G401 (cell line): Measurements from ENCODE around the gene CLEC12A. TPM values are rescaled to one million over a fixed set of nuclear protein-coding genes. Genes with fewer than 3 reads are reported as not detected.
"Not testable (repeated sequence)": the region's sequence is repeated elsewhere in the genome, so short reads cannot be mapped to it uniquely, and the experiment has no call there.

Experiments used
- DNase-seq: peaks from one replicate; pipeline ENCODE4 v3.0.0-alpha.2; 2015; ENCODE audit warnings: low spot score
- in situ Hi-C: cut with HindIII; loops from 2 replicates; pipeline ENCODE4 v1.10.0; 2016; ENCODE audit warnings: low sequenced_read_pairs, mixed read lengths
- total RNA-seq: library from RNA; depleted of rRNA; stranded (reverse); fragments of >200 nt; shearing (Covaris generic); gene quantifications from 2 replicates; pipeline ENCODE4 v1.2.3, GENCODE V29; 2014; rRNA removed

The CLEC12A gene
- not detected in 2 replicates for total RNA-seq

DNA sequence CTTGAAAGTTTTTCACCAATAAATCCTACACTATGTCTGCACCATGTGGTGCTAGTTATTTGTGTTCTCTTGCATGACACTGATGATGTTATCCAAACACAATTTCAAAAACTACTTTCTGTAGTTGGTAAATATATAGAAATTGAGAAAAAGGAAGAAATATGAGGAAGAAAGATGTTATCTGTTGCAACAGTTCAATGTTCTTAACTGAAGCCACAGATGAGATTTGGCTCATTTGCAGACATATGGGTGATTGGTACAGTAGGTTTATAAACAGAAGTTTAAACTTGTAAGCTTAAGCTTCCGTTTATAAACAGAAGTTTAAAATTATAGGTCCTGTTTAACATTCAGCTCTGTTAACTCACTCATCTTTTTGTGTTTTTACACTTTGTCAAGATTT, at the start of gene CLEC12A:
Gene CLEC12A, plus strand, starts transcription at position 229 of the 400 bp plus-strand sequence. CDS start 188 bp downstream, outside the sequence.
- in situ Hi-C loops = no loop called here
- no peak for DNase-seq

GRCh38 chr12:9922429-9922828, 48.8 kb upstream of the CLEC12A start:
- no peak for DNase-seq

GRCh38 chr12:9925705-9926393, 45.4 kb upstream of the CLEC12A start:
- in situ Hi-C loops = no loop called here
- DNase-seq = peak; percentile 11

More at GRCh38 chr12:9922429-9922828, 48.8 kb upstream of the CLEC12A start:
- in situ Hi-C loops = no loop called here

DNA sequence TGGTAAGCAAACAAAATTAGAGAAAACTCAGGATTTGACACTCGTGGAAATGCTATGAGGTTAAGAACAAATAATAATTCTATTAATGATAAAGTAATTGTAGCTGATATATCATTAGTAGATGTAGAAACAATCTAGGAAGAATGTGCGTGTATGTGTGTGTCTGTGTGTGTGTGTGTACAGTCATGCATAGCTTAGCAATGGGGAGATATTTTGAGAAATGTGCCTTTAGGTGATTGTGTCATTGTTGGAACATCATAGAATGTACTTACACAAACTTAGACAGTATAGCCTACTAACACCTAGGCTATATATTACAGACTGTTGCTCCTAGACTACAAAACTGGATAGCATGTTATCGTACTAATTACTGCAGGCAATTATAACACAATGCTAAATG, 44.3 kb upstream of the CLEC12A start:
- in situ Hi-C loops = no loop called here
- no peak for DNase-seq

DNA sequence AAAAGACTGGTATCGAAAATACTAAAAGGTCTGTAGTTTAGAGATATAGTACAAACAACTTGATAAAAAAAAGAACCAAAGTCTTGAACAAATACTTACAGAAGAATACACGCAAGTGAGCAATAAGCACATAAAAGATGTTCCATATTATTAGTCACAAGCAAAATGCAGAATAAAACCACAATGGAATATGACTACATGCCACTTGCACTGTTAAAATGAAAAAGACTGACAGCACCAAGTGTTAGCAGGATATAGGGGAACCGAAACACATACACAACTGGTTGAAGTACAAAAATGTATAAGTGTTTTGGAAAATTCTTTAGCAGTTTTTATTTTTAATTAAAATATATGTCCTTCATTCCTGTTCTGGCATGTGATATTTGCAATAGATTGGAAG, 42.6 kb upstream of the CLEC12A start:
- DNase-seq = no peak

DNA sequence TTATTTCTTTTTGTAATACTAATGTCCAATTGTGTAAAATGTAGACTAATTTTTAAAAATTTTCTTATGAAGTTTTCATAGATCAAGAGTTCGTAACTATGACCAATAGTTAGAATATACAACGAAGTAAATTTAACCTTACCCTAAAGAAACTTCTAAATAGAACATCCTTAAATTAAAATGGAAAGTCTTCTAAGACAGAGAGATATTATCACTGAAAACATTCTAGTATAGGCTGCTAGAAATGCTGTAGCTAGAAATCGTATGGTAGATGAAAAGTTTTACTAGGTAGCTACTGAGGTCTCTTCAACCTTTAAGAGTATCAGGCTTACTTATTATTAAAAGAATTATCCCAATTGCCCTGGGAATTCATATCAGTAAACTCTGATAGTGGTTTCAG, 40.0 kb upstream of the CLEC12A start:
- no peak for DNase-seq
- in situ Hi-C loops = no loop called here

More for the DNA sequence above, 42.6 kb upstream of the CLEC12A start:
- in situ Hi-C loops = no loop called here

DNA sequence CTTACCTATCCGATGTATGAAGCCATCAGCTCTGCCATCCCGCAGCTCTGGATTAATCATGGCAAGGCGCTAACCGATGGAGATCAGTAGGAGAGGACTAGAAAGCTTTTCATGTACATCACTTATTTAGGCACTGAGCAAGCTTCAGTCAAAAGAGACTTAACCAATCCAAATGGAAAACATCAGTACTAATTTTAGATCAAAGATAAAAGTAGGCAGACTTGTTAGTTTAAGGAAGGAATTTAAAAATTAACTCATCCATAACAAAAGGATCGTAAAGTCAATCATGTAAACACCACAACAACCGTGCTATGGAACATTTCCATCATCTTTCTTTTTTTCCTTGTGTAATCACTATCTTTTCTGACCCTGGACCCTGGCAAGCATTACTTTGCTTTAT, 38.9 kb upstream of the CLEC12A start, which contains the start of gene CLEC2A:
Gene CLEC2A, minus strand, starts transcription at position 101 of the 400 bp plus-strand sequence. Its CDS starts 41 bp downstream, at position 60.
- no peak for DNase-seq
- in situ Hi-C loops = no loop called here

- no peak for DNase-seq
- in situ Hi-C loops = no loop called here
Measured at GRCh38 chr12:9933958-9934357, 37.3 kb upstream of the CLEC12A start.

- no peak for DNase-seq
- in situ Hi-C loops = no loop called here
Measured at GRCh38 chr12:9935026-9935425, 36.2 kb upstream of the CLEC12A start.

- in situ Hi-C loops = no loop called here
- DNase-seq = no peak
Measured at GRCh38 chr12:9936591-9936990, 34.6 kb upstream of the CLEC12A start.

DNA sequence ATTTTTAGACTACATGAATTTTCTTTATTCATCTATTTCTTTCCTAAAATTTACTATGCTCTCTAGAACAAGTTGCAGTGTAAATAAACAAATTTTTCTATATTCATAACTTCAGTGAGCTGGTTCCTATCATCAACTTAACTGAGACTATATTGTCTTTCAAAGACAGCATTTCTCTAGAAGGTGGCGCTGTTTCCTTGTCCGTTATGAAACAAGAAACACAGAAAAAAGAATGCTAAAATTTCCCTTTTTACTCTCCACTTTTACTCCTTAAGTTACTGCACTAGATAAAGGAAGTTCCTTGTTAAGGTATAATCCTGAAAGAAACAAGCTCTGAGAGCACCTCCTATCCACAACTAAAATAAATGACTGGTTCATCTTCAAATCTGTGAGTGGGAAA, 30.8 kb upstream of the CLEC12A start:
- DNase-seq = no peak
- in situ Hi-C loops = no loop called here

DNA sequence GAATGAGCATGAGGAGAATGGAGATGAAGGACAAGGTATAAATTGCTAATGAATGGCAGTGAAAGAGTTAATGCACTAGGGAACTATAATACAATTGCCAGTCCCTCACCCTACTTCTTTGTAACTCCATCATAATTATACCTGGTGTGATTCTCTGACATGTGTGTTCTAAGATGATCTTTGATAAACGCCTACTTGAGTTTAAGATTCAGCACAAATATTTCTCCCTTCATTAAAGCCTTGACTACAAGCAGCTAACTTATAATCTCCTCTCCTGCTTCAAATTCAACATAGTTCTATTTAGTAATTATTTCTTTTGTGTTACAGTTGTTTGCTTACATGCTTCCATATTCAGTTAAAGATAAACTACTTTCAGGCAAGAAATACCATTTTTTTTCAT, 29.4 kb upstream of the CLEC12A start:
- DNase-seq = no peak
- in situ Hi-C loops = no loop called here

DNA sequence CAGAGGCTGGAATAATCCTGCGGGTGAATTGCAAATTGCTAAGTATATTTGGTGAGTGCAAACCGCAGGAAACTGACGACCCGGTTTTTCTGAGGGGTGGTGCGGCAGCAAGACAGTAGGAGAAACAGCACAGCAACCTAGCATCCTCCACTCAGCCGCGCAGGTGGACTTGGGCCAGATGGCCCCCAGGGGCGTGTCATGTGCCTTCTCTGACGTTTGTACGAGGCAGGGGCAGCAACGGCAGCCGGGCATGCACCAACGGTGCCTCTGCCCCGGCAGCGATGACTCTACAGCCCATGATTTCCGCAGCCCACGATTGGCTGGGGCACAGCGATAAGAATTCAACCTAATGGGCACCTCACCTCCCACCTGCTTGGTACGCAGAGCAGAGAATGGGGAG, 28.0 kb upstream of the CLEC12A start:
- in situ Hi-C loops = no loop called here
- peak; percentile 16 for DNase-seq

DNA sequence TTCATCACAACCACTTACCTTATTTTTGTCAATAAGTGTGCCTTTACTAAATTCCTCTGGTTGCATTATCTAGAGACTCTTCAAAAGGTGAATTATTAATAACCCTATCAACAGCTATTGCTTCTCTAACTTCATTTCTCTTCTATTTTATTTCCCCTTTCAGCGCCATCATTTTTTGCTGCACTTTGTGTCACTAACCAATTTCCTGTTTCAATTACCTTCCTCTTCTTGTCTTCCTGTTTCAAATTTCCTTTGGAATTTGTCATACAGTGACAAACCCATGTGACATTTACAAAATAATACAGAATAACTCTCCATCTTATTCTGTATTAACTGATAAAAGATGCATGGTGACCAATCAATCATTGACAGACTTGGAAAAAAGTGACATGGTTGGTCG, 26.8 kb upstream of the CLEC12A start:
- in situ Hi-C loops = no loop called here
- DNase-seq = no peak

DNA sequence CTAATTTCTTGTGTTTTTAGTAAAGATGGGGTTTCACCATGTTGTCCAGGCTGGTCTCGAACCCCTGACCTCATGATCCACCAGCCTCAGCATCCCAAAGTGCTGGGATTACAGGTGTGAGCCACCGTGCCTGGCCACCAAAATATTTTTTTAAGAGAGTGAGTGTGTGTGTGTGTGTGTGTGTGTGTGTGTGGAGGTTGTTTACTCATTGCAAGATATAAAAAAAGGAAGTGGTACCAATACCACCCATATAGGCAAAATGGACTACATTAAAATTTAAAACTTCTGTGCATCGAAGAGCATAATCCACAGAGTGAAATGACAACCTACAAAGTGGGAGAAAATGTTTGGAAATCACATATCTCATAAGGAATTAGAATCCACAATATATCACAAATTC, 23.5 kb upstream of the CLEC12A start:
- no peak for DNase-seq
- in situ Hi-C loops = no loop called here

DNA sequence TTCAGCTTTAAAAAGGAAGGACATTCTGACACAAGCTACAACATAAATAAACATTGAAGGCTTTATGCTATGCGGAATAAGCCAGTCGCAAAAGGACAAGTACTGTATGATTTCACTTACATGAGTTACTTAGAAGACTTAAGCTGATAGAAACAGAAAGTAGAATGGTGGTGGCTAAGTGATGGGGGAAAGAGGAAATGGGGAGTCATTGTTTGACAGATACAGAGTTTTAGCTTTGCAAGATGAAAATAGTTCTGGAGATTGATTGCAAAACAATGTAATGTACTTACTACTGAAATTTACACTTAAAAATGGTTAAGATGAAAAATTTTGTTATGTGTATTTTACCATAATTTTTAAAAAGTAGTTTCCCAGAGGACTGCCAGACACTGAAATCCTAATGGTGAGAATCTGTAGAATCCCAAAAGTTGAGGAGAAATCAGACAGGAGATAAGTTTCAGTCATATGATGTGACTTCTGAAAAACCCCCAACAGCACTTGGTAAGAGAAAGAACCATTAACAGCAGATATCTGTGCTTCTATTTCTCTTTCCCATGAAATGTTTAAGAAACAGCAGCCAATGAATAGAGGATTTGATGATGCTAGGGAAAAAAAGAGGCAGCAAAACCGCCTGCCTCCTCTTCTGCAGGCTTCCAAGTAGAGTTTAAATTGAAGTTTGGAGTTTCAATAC, 22.5 kb upstream of the CLEC12A start:
- in situ Hi-C loops = no loop called here
- DNase-seq = no peak

- no peak for DNase-seq
Measured at GRCh38 chr12:9951026-9951675, 20.1 kb upstream of the CLEC12A start.

DNA sequence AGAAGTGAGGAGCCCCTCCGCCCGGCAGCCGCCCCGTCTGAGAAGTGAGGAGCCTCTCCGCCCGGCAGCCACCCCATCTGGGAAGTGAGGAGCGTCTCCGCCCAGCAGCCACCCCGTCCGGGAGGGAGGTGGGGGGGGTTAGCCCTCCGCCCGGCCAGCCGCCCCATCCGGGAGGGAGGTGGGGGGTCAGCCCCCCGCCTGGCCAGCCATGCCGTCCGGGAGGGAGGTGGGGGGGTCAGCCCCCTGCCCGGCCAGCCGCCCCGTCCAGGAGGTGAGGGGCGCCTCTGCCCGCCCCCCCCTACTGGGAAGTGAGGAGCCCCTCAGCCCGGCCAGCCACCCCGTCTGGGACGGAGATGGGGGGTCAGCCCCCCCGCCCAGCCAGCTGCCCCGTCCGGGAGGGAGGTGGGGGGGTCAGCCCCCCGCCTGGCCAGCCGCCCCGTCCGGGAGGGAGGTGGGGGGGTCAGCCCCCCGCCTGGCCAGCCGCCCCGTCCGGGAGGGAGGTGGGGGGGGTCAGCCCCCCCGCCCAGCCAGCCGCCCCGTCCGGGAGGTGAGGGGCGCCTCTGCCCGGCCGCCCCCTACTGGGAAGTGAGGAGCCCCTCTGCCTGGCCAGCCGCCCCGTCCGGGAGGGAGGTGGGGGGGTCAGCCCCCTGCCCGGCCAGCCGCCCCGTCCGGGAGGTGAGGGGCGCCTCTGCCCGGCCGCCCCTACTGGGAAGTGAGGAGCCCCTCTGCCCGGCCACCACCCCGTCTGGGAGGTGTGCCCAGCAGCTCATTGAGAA, 18.1 kb upstream of the CLEC12A start:
- DNase-seq, in situ Hi-C loops: not testable (repeated sequence)

More at GRCh38 chr12:9951026-9951675, 20.1 kb upstream of the CLEC12A start:
- in situ Hi-C loops = no loop called here

DNA sequence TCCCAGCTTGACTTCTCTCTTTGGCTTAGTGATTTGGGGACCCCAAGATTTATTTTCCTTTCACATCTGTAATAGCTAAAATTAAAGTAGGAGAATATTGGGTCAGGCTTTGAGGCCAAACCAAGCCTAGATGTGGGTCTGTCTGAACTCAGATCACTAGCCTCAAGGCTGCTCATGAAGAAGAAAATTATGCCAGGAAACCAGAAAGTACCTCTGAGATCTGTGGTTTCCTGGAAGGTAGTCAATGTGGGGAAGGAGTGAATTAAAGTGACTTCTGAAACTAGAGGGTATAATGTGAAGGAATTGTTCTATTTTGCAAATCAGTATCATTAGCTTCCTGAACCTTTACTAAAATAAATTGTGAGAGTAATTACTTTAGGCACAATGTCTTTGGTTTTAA, 13.4 kb upstream of the CLEC12A start:
- in situ Hi-C loops = no loop called here

More for the DNA sequence above, 13.4 kb upstream of the CLEC12A start:
- DNase-seq = no peak
